ENCODE data around the gene SREBF2. TPM values are rescaled to one million over a fixed set of nuclear protein-coding genes. Genes with fewer than 3 reads are reported as not detected.
"Not testable (repeated sequence)": the region's sequence is repeated elsewhere in the genome, so short reads cannot be mapped to it uniquely, and the experiment has no call there.

Gene SREBF2
- total RNA-seq, 2 donors from 2014 or later: 48.3 to 65.3 TPM

- Histone ChIP-seq H3K4me3 (no peak overlapping the region), H3K36me3 (no peaks in the 10 kb centered on the region), H3K9me3 (no peaks in the 10 kb centered on the region), H3K27ac (no peak overlapping the region), H3K4me1 (ENCODE audit: control insufficient read depth in 1 of 2, low read depth in 2 of 2) (peaks cover 6 to 13% of the 10 kb centered on the region in 2 donors), H3K27me3 (replicated peaks; ENCODE audit: insufficient read depth) (no peaks in the 10 kb centered on the region)
- no peak for ATAC-seq (ENCODE audit: insufficient number of reproducible peaks, low FRiP score, low read depth)
- no peak for DNase-seq (ENCODE audit: low spot score)
- no peak for TF ChIP-seq CTCF (IDR thresholded peaks at IDR 0.05)
These were observed 24.9 kb downstream of the SREBF2 start for GRCh38 chr22:41857860-41858199.

- Histone ChIP-seq H3K27me3 (replicated peaks; ENCODE audit: insufficient read depth) (no peaks in the 10 kb centered on the region), H3K36me3 (no peaks in the 10 kb centered on the region), H3K4me3 (no peak overlapping the region), H3K9me3 (no peaks in the 10 kb centered on the region), H3K27ac (no peak overlapping the region), H3K4me1 (ENCODE audit: control insufficient read depth in 1 of 2, low read depth in 2 of 2) (peaks cover 6 to 13% of the 10 kb centered on the region in 2 donors)
- DNase-seq (ENCODE audit: low spot score) (no peak), ATAC-seq (ENCODE audit: insufficient number of reproducible peaks, low FRiP score, low read depth) (no peak)
- TF ChIP-seq CTCF (IDR thresholded peaks at IDR 0.05): no peak
These were observed 29.2 kb downstream of the SREBF2 start for GRCh38 chr22:41862160-41862529.

GRCh38 chr22:41862530-41863266, 29.8 kb downstream of the SREBF2 start:
- no peaks in the 10 kb centered on the region for H3K9me3 ChIP-seq
- peaks cover under 1% of the 10 kb centered on the region for H3K36me3 ChIP-seq
- H3K27ac ChIP-seq: no peak overlapping the region
- DNase-seq (ENCODE audit: low spot score): no peak
- no peak overlapping the region for H3K4me3 ChIP-seq
- no peak for TF ChIP-seq CTCF (IDR thresholded peaks at IDR 0.05)
- H3K27me3 ChIP-seq (replicated peaks; ENCODE audit: insufficient read depth): no peaks in the 10 kb centered on the region
- peaks cover 6 to 13% of the 10 kb centered on the region in 2 donors for H3K4me1 ChIP-seq (ENCODE audit: control insufficient read depth in 1 of 2, low read depth in 2 of 2)
- no peak for ATAC-seq (ENCODE audit: insufficient number of reproducible peaks, low FRiP score, low read depth)

GRCh38 chr22:41863472-41863871, 30.6 kb downstream of the SREBF2 start:
- ATAC-seq (ENCODE audit: insufficient number of reproducible peaks, low FRiP score, low read depth): no peak
- Histone ChIP-seq H3K4me3 (no peak overlapping the region), H3K4me1 (ENCODE audit: control insufficient read depth in 1 of 2, low read depth in 2 of 2) (peaks cover 6 to 13% of the 10 kb centered on the region in 2 donors), H3K27ac (no peak overlapping the region), H3K36me3 (peaks cover 8% of the 10 kb centered on the region), H3K27me3 (replicated peaks; ENCODE audit: insufficient read depth) (no peaks in the 10 kb centered on the region), H3K9me3 (no peaks in the 10 kb centered on the region)
- DNase-seq (ENCODE audit: low spot score): no peak
- TF ChIP-seq CTCF (IDR thresholded peaks at IDR 0.05): no peak

- TF ChIP-seq CTCF (IDR thresholded peaks at IDR 0.05): no peak
- no peaks in the 10 kb centered on the region for H3K9me3 ChIP-seq
- H3K36me3 ChIP-seq: peaks cover 22% of the 10 kb centered on the region
- H3K4me1 ChIP-seq (ENCODE audit: control insufficient read depth in 1 of 2, low read depth in 2 of 2): no peaks in the 10 kb centered on the region
- no peak overlapping the region for H3K4me3 ChIP-seq
- no peak for DNase-seq (ENCODE audit: low spot score)
- H3K27me3 ChIP-seq (replicated peaks; ENCODE audit: insufficient read depth): no peaks in the 10 kb centered on the region
- no peak for ATAC-seq (ENCODE audit: insufficient number of reproducible peaks, low FRiP score, low read depth)
- H3K27ac ChIP-seq: no peak overlapping the region
These were observed 35.7 kb downstream of the SREBF2 start for GRCh38 chr22:41868556-41868955.

- H3K4me1 ChIP-seq (ENCODE audit: control insufficient read depth in 1 of 2, low read depth in 2 of 2); H3K27me3 ChIP-seq (replicated peaks; ENCODE audit: insufficient read depth); ATAC-seq (ENCODE audit: insufficient number of reproducible peaks, low FRiP score, low read depth); H3K9me3 ChIP-seq; DNase-seq (ENCODE audit: low spot score); H3K27ac ChIP-seq; H3K4me3 ChIP-seq: not testable (repeated sequence)
- H3K36me3 ChIP-seq: peaks cover 30% of the 10 kb centered on the region
These were observed 37.2 kb downstream of the SREBF2 start for GRCh38 chr22:41870081-41870480.
